Measurements from ENCODE around the gene CYP26C1. TPM values are rescaled to one million over a fixed set of nuclear protein-coding genes. Genes with fewer than 3 reads are reported as not detected.

Gene CYP26C1
- total and polyA plus RNA-seq, 9 of the 15 experiments (the other 6 are each of a cell fraction or from before 2014, with no cell fraction given): 0.07 to 0.09 (median 0.07) TPM; not detected in 6

- TF ChIP-seq NCOA1 (IDR thresholded peaks at IDR 0.05; ENCODE audit: low read depth): peak; percentile 55; the same call in 1 of the 2 replicates
- 0 out of 2 replicates have a peak, but pooled peaks have one; percentile 25 for TF ChIP-seq ADNP (tag; IDR thresholded peaks at IDR 0.05)
- no peak for TF ChIP-seq PHTF2 (CRISPR knock-in tag; IDR thresholded peaks at IDR 0.05)
- TF ChIP-seq ATF1 (CRISPR knock-in tag; IDR thresholded peaks at IDR 0.05): no peak
- peak; percentile 24; the same call in 1 of the 2 replicates for TF ChIP-seq ATF1 (tag; IDR thresholded peaks at IDR 0.05)
- no peak for TF ChIP-seq CBX2 (IDR thresholded peaks at IDR 0.05; ENCODE audit: insufficient read depth, low read length, poor library complexity, severe bottlenecking)
- TF ChIP-seq ETV1 (tag; conservative IDR thresholded peaks at IDR 0.05; ENCODE audit: low read depth): peak; percentile 22; the same call in 1 of the 2 replicates
- TF ChIP-seq TFAP4 (CRISPR knock-in tag; IDR thresholded peaks at IDR 0.05; ENCODE audit: borderline replicate concordance): peak; percentile 77
- 0 out of 2 replicates have a peak, but pooled peaks have one; percentile 7 for TF ChIP-seq TCF15 (CRISPR knock-in tag; IDR thresholded peaks at IDR 0.05)
- no peak for TF ChIP-seq BCLAF1 (IDR thresholded peaks at IDR 0.05; ENCODE audit: borderline replicate concordance in 1 of 2, control insufficient read depth in 1 of 2, low read depth in 2 of 2, low read length in 1 of 2)
- peak; percentile 72 for TF ChIP-seq MBD2 (IDR thresholded peaks at IDR 0.05; ENCODE audit: borderline replicate concordance, low read depth)
- peak; percentile 80 for TF ChIP-seq SMAD4 (CRISPR knock-in tag; conservative IDR thresholded peaks at IDR 0.05)
- no peak for TF ChIP-seq ZC3H4 (CRISPR knock-in tag; IDR thresholded peaks at IDR 0.05; ENCODE audit: borderline replicate concordance)
- TF ChIP-seq NONO (IDR thresholded peaks at IDR 0.05; ENCODE audit: low read depth in 2 of 2, low read length in 1 of 2): 0 out of 4 replicates have a peak, but pooled peaks of 1 of the 2 experiments have one; percentile 7
- peak; percentile 56 for TF ChIP-seq ATF7 (IDR thresholded peaks at IDR 0.05)
- TF ChIP-seq FOXK2 (conservative IDR thresholded peaks at IDR 0.05 in 1 of 2, IDR thresholded peaks at IDR 0.05 in 1 of 2; ENCODE audit: low read depth in 2 of 2): peak; percentile 81 to 91; a peak in 3 of 4 replicates
- TF ChIP-seq XRCC4 (IDR thresholded peaks at IDR 0.05; ENCODE audit: extremely low read depth, insufficient read depth, insufficient read length): no peak
- peak; percentile 45; the same call in 1 of the 2 replicates for TF ChIP-seq ZBTB7A (IDR thresholded peaks at IDR 0.05; ENCODE audit: borderline replicate concordance, control insufficient read depth, low read depth, low read length)
- peak; percentile 50; the same call in 1 of the 2 replicates for TF ChIP-seq ZNF592 (IDR thresholded peaks at IDR 0.05)
Measured at GRCh38 chr10:93071674-93072224, 11.2 kb downstream of the CYP26C1 start (continued).

All from K562 (cell line).